Measurements from ENCODE around the gene MGST2. TPM values are rescaled to one million over a fixed set of nuclear protein-coding genes. Genes with fewer than 3 reads are reported as not detected.

MGST2 gene
- polyA plus RNA-seq, 1 donor (not counting 4 experiments of a cell fraction or from before 2014, with no cell fraction given), result 57.6 TPM

DNA sequence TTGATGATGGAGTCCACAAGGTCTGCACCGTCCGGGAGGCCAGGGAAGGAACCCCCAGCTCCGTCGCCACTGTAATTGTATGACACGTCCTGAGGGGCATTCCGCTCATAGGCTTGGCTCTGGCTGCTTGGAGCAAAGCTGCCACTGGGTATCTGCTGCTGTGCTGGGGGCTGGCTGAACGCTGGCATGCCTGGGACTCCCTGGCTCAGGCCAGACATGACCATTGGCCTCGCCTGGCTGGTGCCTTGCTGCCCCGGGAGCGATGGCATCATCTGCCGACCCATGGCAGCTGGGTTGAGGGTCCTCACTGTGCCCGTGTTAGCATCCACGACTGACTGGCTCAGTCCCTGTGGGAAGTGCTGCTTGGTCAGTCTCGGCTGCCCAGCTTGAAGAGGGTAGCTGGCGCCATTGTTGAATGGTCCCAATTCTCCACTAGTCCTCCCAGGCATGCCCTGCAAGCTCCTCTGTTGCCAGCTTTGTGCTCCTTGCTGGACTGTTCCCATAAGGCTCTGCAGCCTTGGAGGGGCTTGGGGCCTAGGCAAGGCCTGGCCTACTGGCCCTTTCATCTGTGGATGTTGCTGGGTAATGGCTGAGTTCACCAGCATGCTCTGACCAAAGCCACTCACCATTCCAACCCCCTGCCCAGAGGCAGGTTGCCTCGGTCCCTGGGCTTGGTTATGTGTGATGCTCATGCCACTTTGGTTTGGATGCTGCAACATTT, 53.9 kb downstream of the MGST2 start:
- Histone ChIP-seq H4K20me1 (ENCODE audit: control insufficient read depth, extremely low read depth, insufficient read depth, low read length) (no peaks in the 10 kb centered on the region), H3K27ac (ENCODE audit: control insufficient read depth, insufficient read depth, low read length) (no peak overlapping the region), H3K27me3 (ENCODE audit: control insufficient read depth, extremely low read depth, insufficient read depth, low read length) (no peaks in the 10 kb centered on the region), H3K79me2 (ENCODE audit: control insufficient read depth, insufficient read depth, low read length) (no peaks in the 10 kb centered on the region), H3K4me3 (ENCODE audit: control insufficient read depth in 2 of 3, extremely low read depth in 1 of 3, insufficient read depth in 2 of 3, low read depth in 1 of 3, low read length in 3 of 3) (no peak overlapping the region), H3K9me1 (ENCODE audit: control insufficient read depth, extremely low read depth, insufficient read depth, low read length) (no peaks in the 10 kb centered on the region), H3K4me1 (ENCODE audit: control insufficient read depth, extremely low read depth, insufficient read depth, low read length) (peaks cover 3% of the 10 kb centered on the region), H3K36me3 (ENCODE audit: control insufficient read depth in 2 of 2, extremely low read depth in 1 of 2, insufficient read depth in 2 of 2, low read length in 2 of 2) (no peaks in the 10 kb centered on the region), H2AFZ (ENCODE audit: control insufficient read depth, low read length) (no peak overlapping the region), H3K9ac (ENCODE audit: control insufficient read depth, extremely low read depth, insufficient read depth, low read length) (no peak overlapping the region), H3K9me3 (ENCODE audit: control insufficient read depth, low read depth, low read length) (no peaks in the 10 kb centered on the region), H3K4me2 (ENCODE audit: control insufficient read depth, extremely low read depth, insufficient read depth, low read depth, low read length) (no peak overlapping the region)
- dilution Hi-C loops (cut with MboI; ENCODE audit: extremely low pct_ligation_motif_present, low sequenced_read_pairs), result no loop called here
- FAIRE-seq (no peak), DNase-seq (ENCODE audit: low read depth, low spot score) (no peak)
- no peak for TF ChIP-seq EZH2 (IDR thresholded peaks at IDR 0.05; ENCODE audit: low read length)
- TF ChIP-seq, protein P1, sequence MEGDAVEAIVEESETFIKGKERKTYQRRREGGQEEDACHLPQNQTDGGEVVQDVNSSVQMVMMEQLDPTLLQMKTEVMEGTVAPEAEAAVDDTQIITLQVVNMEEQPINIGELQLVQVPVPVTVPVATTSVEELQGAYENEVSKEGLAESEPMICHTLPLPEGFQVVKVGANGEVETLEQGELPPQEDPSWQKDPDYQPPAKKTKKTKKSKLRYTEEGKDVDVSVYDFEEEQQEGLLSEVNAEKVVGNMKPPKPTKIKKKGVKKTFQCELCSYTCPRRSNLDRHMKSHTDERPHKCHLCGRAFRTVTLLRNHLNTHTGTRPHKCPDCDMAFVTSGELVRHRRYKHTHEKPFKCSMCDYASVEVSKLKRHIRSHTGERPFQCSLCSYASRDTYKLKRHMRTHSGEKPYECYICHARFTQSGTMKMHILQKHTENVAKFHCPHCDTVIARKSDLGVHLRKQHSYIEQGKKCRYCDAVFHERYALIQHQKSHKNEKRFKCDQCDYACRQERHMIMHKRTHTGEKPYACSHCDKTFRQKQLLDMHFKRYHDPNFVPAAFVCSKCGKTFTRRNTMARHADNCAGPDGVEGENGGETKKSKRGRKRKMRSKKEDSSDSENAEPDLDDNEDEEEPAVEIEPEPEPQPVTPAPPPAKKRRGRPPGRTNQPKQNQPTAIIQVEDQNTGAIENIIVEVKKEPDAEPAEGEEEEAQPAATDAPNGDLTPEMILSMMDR (optimal IDR thresholded peaks at IDR 0.05 in 1 of 3, IDR thresholded peaks at IDR 0.05 in 1 of 3, conservative IDR thresholded peaks at IDR 0.05 in 1 of 3; ENCODE audit: extremely low read depth in 1 of 3, insufficient read depth in 2 of 3, low read length in 3 of 3), result no peak

DNA sequence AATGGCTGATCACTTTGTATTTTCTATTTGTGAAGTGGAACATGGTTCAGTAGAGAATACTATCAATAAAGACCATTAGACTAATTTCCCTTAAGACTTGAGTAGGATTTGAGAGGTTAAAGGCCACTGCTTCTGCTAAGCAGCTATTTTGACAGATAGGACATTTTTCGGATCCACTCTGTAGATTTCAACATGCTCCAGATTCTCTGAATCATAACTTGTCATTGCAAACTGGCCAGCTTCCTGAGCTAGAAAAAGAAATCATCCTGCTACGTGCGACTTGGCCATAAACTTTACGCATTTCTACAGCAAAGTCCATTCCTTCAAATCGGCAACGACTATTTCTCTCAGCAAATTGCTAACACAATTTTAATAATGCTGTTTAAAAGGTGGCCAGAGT, 55.2 kb downstream of the MGST2 start:
- Histone ChIP-seq H3K36me3 (ENCODE audit: control insufficient read depth in 2 of 2, extremely low read depth in 1 of 2, insufficient read depth in 2 of 2, low read length in 2 of 2) (no peaks in the 10 kb centered on the region), H3K27me3 (ENCODE audit: control insufficient read depth, extremely low read depth, insufficient read depth, low read length) (no peaks in the 10 kb centered on the region), H4K20me1 (ENCODE audit: control insufficient read depth, extremely low read depth, insufficient read depth, low read length) (no peaks in the 10 kb centered on the region), H2AFZ (ENCODE audit: control insufficient read depth, low read length) (no peak overlapping the region), H3K79me2 (ENCODE audit: control insufficient read depth, insufficient read depth, low read length) (no peaks in the 10 kb centered on the region), H3K4me3 (ENCODE audit: control insufficient read depth in 2 of 3, extremely low read depth in 1 of 3, insufficient read depth in 2 of 3, low read depth in 1 of 3, low read length in 3 of 3) (no peak overlapping the region), H3K9ac (ENCODE audit: control insufficient read depth, extremely low read depth, insufficient read depth, low read length) (no peak overlapping the region), H3K4me2 (ENCODE audit: control insufficient read depth, extremely low read depth, insufficient read depth, low read depth, low read length) (no peak overlapping the region), H3K9me1 (ENCODE audit: control insufficient read depth, extremely low read depth, insufficient read depth, low read length) (no peaks in the 10 kb centered on the region), H3K9me3 (ENCODE audit: control insufficient read depth, low read depth, low read length) (no peaks in the 10 kb centered on the region), H3K27ac (ENCODE audit: control insufficient read depth, insufficient read depth, low read length) (no peak overlapping the region), H3K4me1 (ENCODE audit: control insufficient read depth, extremely low read depth, insufficient read depth, low read length) (peaks cover 2% of the 10 kb centered on the region)
- no peak for DNase-seq (ENCODE audit: low read depth, low spot score)
- no peak for FAIRE-seq
- dilution Hi-C loops (cut with MboI; ENCODE audit: extremely low pct_ligation_motif_present, low sequenced_read_pairs), result no loop called here
- TF ChIP-seq EZH2 (IDR thresholded peaks at IDR 0.05; ENCODE audit: low read length), result no peak
- TF ChIP-seq, protein P1 (optimal IDR thresholded peaks at IDR 0.05 in 1 of 3, IDR thresholded peaks at IDR 0.05 in 1 of 3, conservative IDR thresholded peaks at IDR 0.05 in 1 of 3; ENCODE audit: extremely low read depth in 1 of 3, insufficient read depth in 2 of 3, low read length in 3 of 3), result no peak

Measured in keratinocyte (primary cell).